DND-41 (cell line): ENCODE results near the gene KRTAP5-4.
"Not testable (repeated sequence)": the region's sequence is repeated elsewhere in the genome, so short reads cannot be mapped to it uniquely, and the experiment has no call there.

Source experiments
- ATAC-seq: fragments of 200-7000 bp; cut with Tn5 transposase; 3 replicates; pipeline ENCODE4 v1.9.1; 2021; ENCODE audit warnings: low read depth; ENCODE audit not compliant: insufficient read depth
- DNase-seq: peaks from one replicate; pipeline ENCODE4 v3.0.0-alpha.2; 2020
- H2AFZ ChIP-seq: 2 replicates; pipeline ENCODE4 v1.6.0; 2012; ENCODE audit warnings: low read depth, low read length
- H3K27ac ChIP-seq: 2 replicates; pipeline ENCODE4 v1.5.1; 2012; ENCODE audit warnings: low read length, inconsistent platforms
- H3K27me3 ChIP-seq: fragments of 200-600 bp; sonication (generic); 2 replicates; pipeline ENCODE4 v1.6.0; 2012; ENCODE audit warnings: low read length, mild to moderate bottlenecking, inconsistent platforms; ENCODE audit not compliant: insufficient read depth, poor library complexity
- H3K36me3 ChIP-seq: 2 replicates; pipeline ENCODE4 v1.5.1; 2012; ENCODE audit warnings: low read length, inconsistent platforms; ENCODE audit not compliant: insufficient read depth
- H3K4me1 ChIP-seq: 2 replicates; pipeline ENCODE4 v1.5.1; 2012; ENCODE audit warnings: mild to moderate bottlenecking, low read length; ENCODE audit not compliant: insufficient read depth
- H3K4me2 ChIP-seq: 2 replicates; pipeline ENCODE4 v1.6.0; 2012; ENCODE audit warnings: mild to moderate bottlenecking, moderate library complexity, low read length, inconsistent platforms; ENCODE audit not compliant: insufficient read depth
- H3K4me3 ChIP-seq, 2 experiments: fragments of 200-600 bp in 1 of 2; shearing (Covaris generic) in 1 of 2; 2 replicates each; pipeline ENCODE4 v1.5.1; 2012 to 2016; ENCODE audit warnings: inconsistent platforms in 2 of 2, low read length in 2 of 2, mild to moderate bottlenecking in 2 of 2, low read depth in 1 of 2, moderate library complexity in 1 of 2
- H3K79me2 ChIP-seq: 2 replicates; pipeline ENCODE4 v1.6.0; 2012; ENCODE audit warnings: low read length, inconsistent platforms; ENCODE audit not compliant: insufficient read depth
- H3K9ac ChIP-seq: 2 replicates; pipeline ENCODE4 v1.6.0; 2012; ENCODE audit warnings: low read depth, mild to moderate bottlenecking, inconsistent platforms, low read length, moderate library complexity
- H3K9me3 ChIP-seq: 2 replicates; pipeline ENCODE4 v1.5.1; 2012; ENCODE audit warnings: low read length, moderate library complexity, mild to moderate bottlenecking, inconsistent platforms; ENCODE audit not compliant: insufficient read depth, severe bottlenecking
- H4K20me1 ChIP-seq: 2 replicates; pipeline ENCODE4 v1.6.0; 2012; ENCODE audit warnings: low read length; ENCODE audit not compliant: insufficient read depth
- CTCF ChIP-seq: IDR thresholded peaks from 2 replicates; pipeline ENCODE4 v1.5.1; 2012; ENCODE audit warnings: borderline replicate concordance, low read length, moderate library complexity, mild to moderate bottlenecking; ENCODE audit not compliant: poor library complexity, severe bottlenecking; ENCODE audit errors: extremely low read depth
- EZH2 ChIP-seq: IDR thresholded peaks from 3 replicates; pipeline ENCODE4 v1.6.1; 2012; ENCODE audit warnings: borderline replicate concordance, low read depth, mild to moderate bottlenecking, moderate library complexity, low read length, inconsistent platforms; ENCODE audit not compliant: severe bottlenecking

KRTAP5-4 gene

GRCh38 chr11:1604711-1605110, 17.2 kb downstream of the KRTAP5-4 start:
- Histone ChIP-seq H4K20me1 (no peaks in the 10 kb centered on the region), H3K9me3 (no peaks in the 10 kb centered on the region)

GRCh38 chr11:1604181-1604580, 17.8 kb downstream of the KRTAP5-4 start:
- TF ChIP-seq CTCF, result no peak
- TF ChIP-seq EZH2, result no peak
- H3K9ac ChIP-seq, result no peak overlapping the region

More at GRCh38 chr11:1604711-1605110, 17.2 kb downstream of the KRTAP5-4 start:
- peaks cover 12% of the 10 kb centered on the region for H3K27me3 ChIP-seq
- no peaks in the 10 kb centered on the region for H3K79me2 ChIP-seq
- no peak for ATAC-seq
- H3K4me3 ChIP-seq, result no peak overlapping the region
- no peak overlapping the region for H3K9ac ChIP-seq
- H2AFZ ChIP-seq, result no peak overlapping the region
- DNase-seq, result no peak
- H3K4me1 ChIP-seq, result no peaks in the 10 kb centered on the region
- TF ChIP-seq EZH2 (no peak), CTCF (no peak)
- no peak overlapping the region for H3K4me2 ChIP-seq
- H3K27ac ChIP-seq, result no peak overlapping the region
- H3K36me3 ChIP-seq, result no peaks in the 10 kb centered on the region

GRCh38 chr11:1603629-1604028, 18.3 kb downstream of the KRTAP5-4 start:
- no peak overlapping the region for H3K4me2 ChIP-seq

More at GRCh38 chr11:1604181-1604580, 17.8 kb downstream of the KRTAP5-4 start:
- no peaks in the 10 kb centered on the region for H4K20me1 ChIP-seq
- ATAC-seq (no peak), DNase-seq (no peak)
- no peak overlapping the region for H3K4me3 ChIP-seq
- no peaks in the 10 kb centered on the region for H3K79me2 ChIP-seq
- H3K27ac ChIP-seq, result no peak overlapping the region
- H3K9me3 ChIP-seq, result no peaks in the 10 kb centered on the region
- no peak overlapping the region for H3K4me2 ChIP-seq
- peaks cover 12% of the 10 kb centered on the region for H3K27me3 ChIP-seq
- H3K36me3 ChIP-seq, result no peaks in the 10 kb centered on the region
- no peaks in the 10 kb centered on the region for H3K4me1 ChIP-seq
- no peak overlapping the region for H2AFZ ChIP-seq

GRCh38 chr11:1601663-1602062, 20.3 kb downstream of the KRTAP5-4 start:
- not testable (repeated sequence) for H3K9me3 ChIP-seq, H3K4me1 ChIP-seq
- peaks cover 12% of the 10 kb centered on the region for H3K27me3 ChIP-seq

More at GRCh38 chr11:1603629-1604028, 18.3 kb downstream of the KRTAP5-4 start:
- no peak overlapping the region for H3K9ac ChIP-seq
- no peaks in the 10 kb centered on the region for H4K20me1 ChIP-seq
- TF ChIP-seq EZH2 (no peak), CTCF (no peak)
- ATAC-seq (no peak), DNase-seq (no peak)
- H3K9me3 ChIP-seq, result no peaks in the 10 kb centered on the region
- H3K4me1 ChIP-seq, result no peaks in the 10 kb centered on the region
- H3K27me3 ChIP-seq, result peaks cover 12% of the 10 kb centered on the region
- no peak overlapping the region for H3K27ac ChIP-seq
- H3K36me3 ChIP-seq, result no peaks in the 10 kb centered on the region
- H3K4me3 ChIP-seq, result no peak overlapping the region
- no peak overlapping the region for H2AFZ ChIP-seq
- H3K79me2 ChIP-seq, result no peaks in the 10 kb centered on the region

More at GRCh38 chr11:1601663-1602062, 20.3 kb downstream of the KRTAP5-4 start:
- not testable (repeated sequence) for DNase-seq, H3K9ac ChIP-seq, ATAC-seq, H3K79me2 ChIP-seq, H3K4me3 ChIP-seq, H4K20me1 ChIP-seq, H3K27ac ChIP-seq, H3K4me2 ChIP-seq, H3K36me3 ChIP-seq, H2AFZ ChIP-seq
